Measurements from ENCODE around the gene JAKMIP2. TPM values are rescaled to one million over a fixed set of nuclear protein-coding genes. Genes with fewer than 3 reads are reported as not detected.

The JAKMIP2 gene
- total RNA-seq, 1 experiment from 2014 or later = 6.4 TPM

GRCh38 chr5:147780924-147781573, 1.5 kb downstream of the JAKMIP2 start:
- 100% methylated on average over 1 of the region's 5 CpGs for WGBS (ENCODE audit: extremely low coverage, insufficient read length, low lambda C conversion rate)
- no peak overlapping the region for H3K27ac ChIP-seq (ENCODE audit: insufficient read length, low read depth, low read length)
- H2AFZ ChIP-seq (ENCODE audit: low read length) = no peak overlapping the region
- no peak overlapping the region for H2BK15ac ChIP-seq (ENCODE audit: low read depth, low read length)
- H3K14ac ChIP-seq (ENCODE audit: insufficient read depth, low read length) = no peak overlapping the region
- peaks cover 6 to 13% (median 12%) of the 10 kb centered on the region in 3 experiments for H3K36me3 Mint-ChIP-seq (ENCODE audit: insufficient read depth in 1 of 3, low read depth in 3 of 3)
- H3K4ac ChIP-seq (ENCODE audit: low read depth, low read length) = no peak overlapping the region
- H4K8ac ChIP-seq (replicated peaks; ENCODE audit: insufficient read length, low read depth, low read length) = no peak overlapping the region
- no peak overlapping the region for H3K56ac ChIP-seq (ENCODE audit: insufficient read length, low read depth, low read length)
- TF ChIP-seq, protein P1, sequence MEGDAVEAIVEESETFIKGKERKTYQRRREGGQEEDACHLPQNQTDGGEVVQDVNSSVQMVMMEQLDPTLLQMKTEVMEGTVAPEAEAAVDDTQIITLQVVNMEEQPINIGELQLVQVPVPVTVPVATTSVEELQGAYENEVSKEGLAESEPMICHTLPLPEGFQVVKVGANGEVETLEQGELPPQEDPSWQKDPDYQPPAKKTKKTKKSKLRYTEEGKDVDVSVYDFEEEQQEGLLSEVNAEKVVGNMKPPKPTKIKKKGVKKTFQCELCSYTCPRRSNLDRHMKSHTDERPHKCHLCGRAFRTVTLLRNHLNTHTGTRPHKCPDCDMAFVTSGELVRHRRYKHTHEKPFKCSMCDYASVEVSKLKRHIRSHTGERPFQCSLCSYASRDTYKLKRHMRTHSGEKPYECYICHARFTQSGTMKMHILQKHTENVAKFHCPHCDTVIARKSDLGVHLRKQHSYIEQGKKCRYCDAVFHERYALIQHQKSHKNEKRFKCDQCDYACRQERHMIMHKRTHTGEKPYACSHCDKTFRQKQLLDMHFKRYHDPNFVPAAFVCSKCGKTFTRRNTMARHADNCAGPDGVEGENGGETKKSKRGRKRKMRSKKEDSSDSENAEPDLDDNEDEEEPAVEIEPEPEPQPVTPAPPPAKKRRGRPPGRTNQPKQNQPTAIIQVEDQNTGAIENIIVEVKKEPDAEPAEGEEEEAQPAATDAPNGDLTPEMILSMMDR (conservative IDR thresholded peaks at IDR 0.05) = no peak
- peaks cover 2% of the 10 kb centered on the region; the same call in 1 of the 2 replicates for H3K79me2 ChIP-seq (ENCODE audit: insufficient read depth, low read length)
- H3K27me3 ChIP-seq (ENCODE audit: insufficient read depth, low read length) = no peaks in the 10 kb centered on the region
- peak overlapping the region; percentile 20 for H3K9ac ChIP-seq (ENCODE audit: extremely low read depth, insufficient read length, low read length)
- no peak overlapping the region for H2BK5ac ChIP-seq (ENCODE audit: insufficient read length, low read length)
- no peak overlapping the region for H2BK120ac ChIP-seq (ENCODE audit: low read depth, low read length, poor library complexity, severe bottlenecking)
- no peak overlapping the region for H3T11ph ChIP-seq (ENCODE audit: low read length)
- no peak overlapping the region for H2BK20ac ChIP-seq (ENCODE audit: low read depth, low read length, poor library complexity, severe bottlenecking)
- H3K9me3 Mint-ChIP-seq = peaks cover 11 to 12% of the 10 kb centered on the region in 2 experiments
- H4K20me1 ChIP-seq (ENCODE audit: control insufficient read depth, insufficient read depth, insufficient read length) = peaks cover 2% of the 10 kb centered on the region
- peaks cover 8% of the 10 kb centered on the region for H3K23me2 ChIP-seq (ENCODE audit: insufficient read length, low read depth, low read length, poor library complexity, severe bottlenecking)
- H4K5ac ChIP-seq (ENCODE audit: insufficient read length, low read depth, low read length) = no peak overlapping the region
- no peak overlapping the region for H4K91ac ChIP-seq (ENCODE audit: insufficient read length, low read depth, low read length)
- no peaks in the 10 kb centered on the region for H3K9me3 ChIP-seq (ENCODE audit: control insufficient read depth, low read depth, low read length)
- no peak for DNase-seq
- H2AK5ac ChIP-seq (ENCODE audit: insufficient read length, low read length) = no peak overlapping the region
- H3K27ac Mint-ChIP-seq = peak overlapping the region; percentile 27 to 93 (median 89); a peak in 6 of 7 replicates
- H3K18ac ChIP-seq (ENCODE audit: insufficient read length, low read depth, low read length) = no peak overlapping the region
- H3K4me2 ChIP-seq (ENCODE audit: insufficient read depth, insufficient read length, low read length) = peak overlapping the region; percentile 100
- peaks cover 2% of the 10 kb centered on the region for H3K79me1 ChIP-seq (ENCODE audit: insufficient read depth, low read depth, low read length, poor library complexity, severe bottlenecking)
- no peak overlapping the region for H2BK12ac ChIP-seq (ENCODE audit: insufficient read length, low read depth, low read length)
- H3K4me3 Mint-ChIP-seq = peak overlapping the region; percentile 83 to 92
- H3K27me3 Mint-ChIP-seq (ENCODE audit: low read depth) = no peaks in the 10 kb centered on the region
- peaks cover 40 to 42% of the 10 kb centered on the region in 2 experiments for H3K4me1 Mint-ChIP-seq
- H3K4me1 ChIP-seq (ENCODE audit: insufficient read depth, low read length) = no peaks in the 10 kb centered on the region
- no peak overlapping the region for H3K23ac ChIP-seq (ENCODE audit: insufficient read length, low read depth, low read length)
